ENCODE results near the gene CCDC28B. TPM values are rescaled to one million over a fixed set of nuclear protein-coding genes. Genes with fewer than 3 reads are reported as not detected.

Gene CCDC28B
- polyA plus RNA-seq, 1 of the 3 experiments (the other 2 are of a cell fraction) = 26.3 TPM

DNA sequence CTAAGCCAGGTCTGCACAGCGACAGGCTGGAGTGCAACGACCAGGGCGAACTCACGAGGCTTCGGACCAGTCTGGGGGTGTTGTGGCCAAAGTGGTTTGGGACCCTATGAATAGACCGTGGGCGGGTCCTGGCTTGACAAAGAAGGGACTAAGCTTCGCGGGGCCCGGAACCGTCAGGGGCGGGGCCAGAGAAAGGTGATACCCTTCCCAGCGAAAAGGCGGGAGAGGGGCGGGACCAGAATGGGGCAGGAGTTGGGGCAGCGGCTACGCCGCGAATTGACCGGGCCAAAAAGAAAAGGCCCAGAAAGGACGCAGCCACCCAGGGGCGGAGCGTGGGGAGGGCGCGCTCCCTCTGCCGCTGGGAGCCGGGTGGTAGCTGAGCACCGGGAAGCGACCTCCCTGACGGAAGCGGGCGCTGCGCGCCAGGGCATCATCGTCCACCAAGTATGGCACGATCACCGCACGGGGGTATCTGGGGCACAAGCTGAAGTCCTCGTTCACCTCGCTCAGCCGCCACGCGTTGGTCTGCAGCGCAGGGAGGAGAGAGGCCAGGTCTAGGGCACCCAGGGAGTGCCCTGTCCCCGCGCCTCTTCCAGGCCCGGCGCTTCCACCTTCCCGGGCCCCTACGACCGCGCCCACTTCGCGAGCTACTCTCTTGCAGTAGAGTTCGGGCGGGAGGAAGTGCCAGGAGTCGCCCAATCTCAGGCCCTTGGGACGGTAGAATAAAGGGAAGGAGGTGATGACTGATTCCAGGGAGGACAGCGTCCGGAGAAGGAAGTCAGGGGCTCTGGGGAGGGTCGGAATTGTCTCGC lies 40.0 kb downstream of the CCDC28B start:
- 24% methylated on average over 32 of the region's 62 CpGs for WGBS (ENCODE audit: low lambda C conversion rate)
- no peaks in the 10 kb centered on the region for H3K79me2 ChIP-seq (ENCODE audit: insufficient read depth)
- H3K9me2 ChIP-seq = no peaks in the 10 kb centered on the region
- H3K9ac ChIP-seq = peak overlapping the region; percentile 25; the same call in 1 of the 2 replicates
- POLR2A ChIA-PET = interaction anchor here (0.5 to 2.1 kb wide), 8 partner anchors 11 to 95 kb away, joined by 3 to 14 read pairs (median 4); partner anchors contain the start of gene MARCKSL1
- no peaks in the 10 kb centered on the region for H3K27me3 ChIP-seq (ENCODE audit: insufficient read depth)
- H3K4me2 ChIP-seq = peak overlapping the region; percentile 83
- H4K20me1 ChIP-seq (ENCODE audit: insufficient read depth) = no peaks in the 10 kb centered on the region
- H3F3A ChIP-seq (replicated peaks; ENCODE audit: insufficient read depth) = peaks cover 27% of the 10 kb centered on the region
- H3K27ac ChIP-seq (ENCODE audit: low read depth in 2 of 2, low read length in 1 of 2) = no peak overlapping the region; a peak in 1 of 4 replicates
- CTCF ChIA-PET = interaction anchor here (0.7 to 3.7 kb wide), 16 partner anchors 8 to 214 kb away, joined by 3 to 24 read pairs (median 4); partner anchors contain the start of genes EIF3I, FAM167B, HDAC1 and MARCKSL1
- H3K4me3 ChIP-seq (ENCODE audit: low read depth in 2 of 2, low read length in 1 of 2) = peak overlapping the region; percentile 51 to 57
- TF ChIP-seq POLR2AphosphoS5 (IDR thresholded peaks at IDR 0.05; ENCODE audit: low read depth, low read length) (peak; percentile 34; the same call in 1 of the 2 replicates), GATA2 (CRISPR knock-in tag; IDR thresholded peaks at IDR 0.05) (no peak), MXI1 (IDR thresholded peaks at IDR 0.05; ENCODE audit: low read depth, low read length) (peak; percentile 22; the same call in 1 of the 2 replicates), TEAD4 (IDR thresholded peaks at IDR 0.05; ENCODE audit: borderline replicate concordance, insufficient read depth) (no peak), RAD21 (IDR thresholded peaks at IDR 0.05; ENCODE audit: low read length) (peak; percentile 27)
- TF ChIP-seq, protein P1, sequence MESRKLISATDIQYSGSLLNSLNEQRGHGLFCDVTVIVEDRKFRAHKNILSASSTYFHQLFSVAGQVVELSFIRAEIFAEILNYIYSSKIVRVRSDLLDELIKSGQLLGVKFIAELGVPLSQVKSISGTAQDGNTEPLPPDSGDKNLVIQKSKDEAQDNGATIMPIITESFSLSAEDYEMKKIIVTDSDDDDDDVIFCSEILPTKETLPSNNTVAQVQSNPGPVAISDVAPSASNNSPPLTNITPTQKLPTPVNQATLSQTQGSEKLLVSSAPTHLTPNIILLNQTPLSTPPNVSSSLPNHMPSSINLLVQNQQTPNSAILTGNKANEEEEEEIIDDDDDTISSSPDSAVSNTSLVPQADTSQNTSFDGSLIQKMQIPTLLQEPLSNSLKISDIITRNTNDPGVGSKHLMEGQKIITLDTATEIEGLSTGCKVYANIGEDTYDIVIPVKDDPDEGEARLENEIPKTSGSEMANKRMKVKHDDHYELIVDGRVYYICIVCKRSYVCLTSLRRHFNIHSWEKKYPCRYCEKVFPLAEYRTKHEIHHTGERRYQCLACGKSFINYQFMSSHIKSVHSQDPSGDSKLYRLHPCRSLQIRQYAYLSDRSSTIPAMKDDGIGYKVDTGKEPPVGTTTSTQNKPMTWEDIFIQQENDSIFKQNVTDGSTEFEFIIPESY (IDR thresholded peaks at IDR 0.05; ENCODE audit: borderline replicate concordance, low read depth) = no peak
- TF ChIP-seq, protein P2, sequence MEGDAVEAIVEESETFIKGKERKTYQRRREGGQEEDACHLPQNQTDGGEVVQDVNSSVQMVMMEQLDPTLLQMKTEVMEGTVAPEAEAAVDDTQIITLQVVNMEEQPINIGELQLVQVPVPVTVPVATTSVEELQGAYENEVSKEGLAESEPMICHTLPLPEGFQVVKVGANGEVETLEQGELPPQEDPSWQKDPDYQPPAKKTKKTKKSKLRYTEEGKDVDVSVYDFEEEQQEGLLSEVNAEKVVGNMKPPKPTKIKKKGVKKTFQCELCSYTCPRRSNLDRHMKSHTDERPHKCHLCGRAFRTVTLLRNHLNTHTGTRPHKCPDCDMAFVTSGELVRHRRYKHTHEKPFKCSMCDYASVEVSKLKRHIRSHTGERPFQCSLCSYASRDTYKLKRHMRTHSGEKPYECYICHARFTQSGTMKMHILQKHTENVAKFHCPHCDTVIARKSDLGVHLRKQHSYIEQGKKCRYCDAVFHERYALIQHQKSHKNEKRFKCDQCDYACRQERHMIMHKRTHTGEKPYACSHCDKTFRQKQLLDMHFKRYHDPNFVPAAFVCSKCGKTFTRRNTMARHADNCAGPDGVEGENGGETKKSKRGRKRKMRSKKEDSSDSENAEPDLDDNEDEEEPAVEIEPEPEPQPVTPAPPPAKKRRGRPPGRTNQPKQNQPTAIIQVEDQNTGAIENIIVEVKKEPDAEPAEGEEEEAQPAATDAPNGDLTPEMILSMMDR (IDR thresholded peaks at IDR 0.05) = peak; percentile 24
- no peaks in the 10 kb centered on the region for H3K9me3 ChIP-seq
- no peaks in the 10 kb centered on the region for H3K36me3 ChIP-seq (replicated peaks in 1 of 2; ENCODE audit: control insufficient read depth in 1 of 2, insufficient read depth in 2 of 2, low read length in 1 of 2)
- peak overlapping the region; percentile 89; the same call in 1 of the 2 replicates for H2AFZ ChIP-seq (ENCODE audit: low read depth)
- H3K4me1 ChIP-seq (ENCODE audit: control insufficient read depth in 1 of 2, insufficient read depth in 2 of 2, low read depth in 1 of 2, low read length in 1 of 2) = peaks cover 12 to 13% of the 10 kb centered on the region in 2 experiments; a peak in 2 of 4 replicates
- DNase-seq = peak; percentile 89

DNA sequence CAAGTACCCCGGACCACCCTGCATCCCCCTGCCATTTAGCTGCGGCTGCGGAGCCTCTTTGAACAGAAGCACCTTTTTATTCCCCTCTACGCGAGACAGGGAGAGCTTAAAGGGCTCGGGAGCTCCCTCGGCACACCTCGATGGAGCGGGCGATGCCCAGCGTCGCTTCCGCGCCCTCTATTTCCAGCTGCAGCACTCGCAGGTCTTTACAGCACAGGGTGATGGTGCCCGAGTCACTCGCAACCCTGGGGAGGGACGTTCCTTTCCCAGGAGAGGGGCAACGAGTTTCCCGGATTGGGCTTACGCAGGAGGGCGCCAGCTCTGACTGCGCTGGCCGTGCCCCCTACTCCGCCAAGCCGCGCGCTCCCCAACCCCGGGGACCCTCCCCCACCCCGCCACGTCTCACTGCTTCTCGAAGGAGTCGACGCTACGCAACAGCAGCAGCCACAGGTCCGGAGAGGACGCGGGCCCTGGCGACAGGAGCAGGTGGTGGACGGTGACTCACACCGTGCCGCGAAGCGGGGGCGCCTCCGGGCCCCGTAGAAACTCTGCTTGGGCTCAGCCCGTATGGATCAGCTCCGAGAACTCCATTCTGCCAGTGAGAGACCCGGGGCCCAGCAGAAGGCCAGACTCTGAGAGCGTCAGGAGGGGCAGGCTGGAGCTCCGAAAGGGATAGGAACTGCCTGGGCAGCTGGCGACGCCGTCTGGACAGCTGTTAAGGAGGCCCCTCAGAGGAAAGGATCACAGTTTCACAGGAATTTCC lies 40.8 kb downstream of the CCDC28B start:
- no peaks in the 10 kb centered on the region for H3K27me3 ChIP-seq (ENCODE audit: insufficient read depth)
- H2AFZ ChIP-seq (ENCODE audit: low read depth) = peak overlapping the region; percentile 89; the same call in 1 of the 2 replicates
- peak; percentile 79 for DNase-seq
- H3K9me2 ChIP-seq = no peaks in the 10 kb centered on the region
- ChIA-PET CTCF (interaction anchor here (0.7 to 3.7 kb wide), 12 partner anchors 12 to 215 kb away, joined by 3 to 24 read pairs (median 4); partner anchors contain the start of genes EIF3I and TMEM234), POLR2A (interaction anchor here (0.5 to 2.1 kb wide), 11 partner anchors 12 to 95 kb away, joined by 3 to 14 read pairs (median 3); partner anchors contain the start of gene MARCKSL1)
- peak overlapping the region; percentile 83 for H3K4me2 ChIP-seq
- H3K4me3 ChIP-seq (ENCODE audit: low read depth in 2 of 2, low read length in 1 of 2) = peak overlapping the region; percentile 51 to 57
- H3K9me3 ChIP-seq = no peaks in the 10 kb centered on the region
- no peaks in the 10 kb centered on the region for H3K36me3 ChIP-seq (replicated peaks in 1 of 2; ENCODE audit: control insufficient read depth in 1 of 2, insufficient read depth in 2 of 2, low read length in 1 of 2)
- H4K20me1 ChIP-seq (ENCODE audit: insufficient read depth) = no peaks in the 10 kb centered on the region
- no peaks in the 10 kb centered on the region for H3K79me2 ChIP-seq (ENCODE audit: insufficient read depth)
- 8% methylated on average over 20 of the region's 55 CpGs for WGBS (ENCODE audit: low lambda C conversion rate)
- H3K4me1 ChIP-seq (ENCODE audit: control insufficient read depth in 1 of 2, insufficient read depth in 2 of 2, low read depth in 1 of 2, low read length in 1 of 2) = peaks cover 6 to 13% of the 10 kb centered on the region in 2 experiments; a peak in 2 of 4 replicates
- peaks cover 22% of the 10 kb centered on the region for H3F3A ChIP-seq (replicated peaks; ENCODE audit: insufficient read depth)
- TF ChIP-seq MEF2A (IDR thresholded peaks at IDR 0.05; ENCODE audit: borderline replicate concordance, low read depth) (no peak), ELF1 (IDR thresholded peaks at IDR 0.05) (no peak), FOSL2 (IDR thresholded peaks at IDR 0.05; ENCODE audit: borderline replicate concordance, low read depth) (peak; percentile 28; the same call in 1 of the 2 replicates), RFX5 (IDR thresholded peaks at IDR 0.05; ENCODE audit: low read length) (no peak)
- TF ChIP-seq, protein P3, sequence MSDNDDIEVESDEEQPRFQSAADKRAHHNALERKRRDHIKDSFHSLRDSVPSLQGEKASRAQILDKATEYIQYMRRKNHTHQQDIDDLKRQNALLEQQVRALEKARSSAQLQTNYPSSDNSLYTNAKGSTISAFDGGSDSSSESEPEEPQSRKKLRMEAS (IDR thresholded peaks at IDR 0.05; ENCODE audit: low read depth) = peak; percentile 75
- H3K27ac ChIP-seq (ENCODE audit: low read depth in 2 of 2, low read length in 1 of 2) = no peak overlapping the region; a peak in 1 of 4 replicates
- peak overlapping the region; percentile 25; the same call in 1 of the 2 replicates for H3K9ac ChIP-seq

All from SK-N-SH (cell line).